NCI-H526 treated with DMSO at 0.1 percent for 48 hours (cell line): ENCODE measurements around the gene NDUFAF5.

Source experiments
- DNase-seq: peaks from one replicate; lab custom pipeline; 2025; lab: John Stamatoyannopoulos, UW

NDUFAF5 gene

DNA sequence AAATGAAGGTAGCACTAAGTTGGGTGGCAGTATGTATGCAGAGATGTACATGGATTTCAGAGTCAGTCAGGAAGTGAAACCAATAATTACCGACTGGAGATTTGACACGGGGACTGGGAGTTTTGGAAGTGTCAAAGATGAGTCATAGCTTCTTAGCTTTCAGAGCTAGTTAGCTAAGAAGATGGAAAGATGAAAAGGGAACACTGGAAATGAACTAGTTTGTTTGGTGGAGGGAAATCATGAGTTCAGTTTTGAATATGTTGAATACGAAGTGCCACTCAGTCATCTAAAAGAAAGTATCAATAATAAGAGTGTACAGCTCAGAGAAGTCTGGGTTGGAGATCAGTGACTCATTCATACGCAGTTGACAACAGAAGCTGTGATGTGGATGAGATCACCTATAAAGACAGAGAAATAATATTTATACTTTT is 7.6 kb upstream of the NDUFAF5 start:
- no peak for DNase-seq

GRCh38 chr20:13778827-13779226 is 6.0 kb upstream of the NDUFAF5 start:
- no peak for DNase-seq

GRCh38 chr20:13783528-13783927 is 1.3 kb upstream of the NDUFAF5 start:
- DNase-seq: no peak

DNA sequence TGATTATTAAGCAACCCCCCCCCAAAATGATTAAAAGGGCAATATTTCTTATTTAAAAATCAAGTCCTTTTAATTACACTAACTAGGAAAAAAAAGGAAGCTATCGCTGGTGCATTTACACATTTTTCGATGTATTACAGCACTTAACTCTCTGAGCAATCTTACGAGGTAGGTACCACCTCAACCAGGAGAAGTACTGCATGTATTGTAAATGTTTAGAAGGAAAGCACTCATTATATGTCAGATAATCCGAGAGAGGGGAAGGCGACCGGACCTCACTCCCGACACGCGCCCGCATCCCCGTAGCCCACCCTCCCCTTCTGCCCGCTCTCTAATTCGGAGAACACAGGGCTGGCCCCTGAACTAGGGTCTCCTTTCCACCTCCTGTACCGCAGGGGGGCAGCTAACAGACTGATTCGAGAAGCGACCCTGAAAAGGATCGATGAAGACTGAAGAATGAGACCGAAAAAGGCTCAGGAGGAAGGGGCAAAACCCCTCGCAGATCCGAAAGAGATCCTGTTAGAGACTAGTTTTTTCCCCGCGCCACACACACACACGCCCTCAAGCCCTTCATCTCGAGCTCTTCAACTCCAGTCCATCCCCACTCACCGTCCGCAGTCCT is 446 bp upstream of the NDUFAF5 start:
- DNase-seq: no peak

DNA sequence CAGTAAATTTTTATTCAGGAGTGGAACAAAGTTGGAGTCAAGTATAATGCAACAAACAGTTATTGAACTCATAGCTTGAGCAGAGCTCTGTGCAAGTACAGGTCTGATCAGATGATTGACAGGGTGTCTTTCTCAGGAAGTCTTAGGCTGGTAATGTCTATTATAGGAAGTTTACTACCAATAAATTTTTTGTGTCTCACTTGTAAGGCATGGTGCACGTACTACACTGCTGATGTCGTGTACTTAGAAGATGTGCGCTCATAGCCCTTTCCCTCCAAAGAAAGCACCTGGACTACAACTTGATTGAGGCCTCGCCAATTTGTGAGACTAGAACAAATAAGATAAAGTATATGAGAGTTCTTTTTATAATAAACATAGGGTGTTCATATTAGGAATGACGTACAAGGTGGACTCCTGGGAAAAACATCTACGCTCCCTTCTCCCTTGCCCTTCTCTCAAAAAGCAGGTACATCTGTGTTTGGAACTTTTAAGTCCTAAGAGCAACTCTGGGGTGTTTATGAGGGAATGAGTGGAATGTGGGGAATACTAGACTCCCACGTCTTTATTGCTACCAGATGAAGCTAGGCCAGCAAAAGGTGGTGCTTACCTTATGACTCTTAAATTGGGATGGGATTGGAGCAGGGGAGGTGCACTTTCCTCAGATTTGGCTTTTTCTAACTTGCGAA is 1.5 kb downstream of the NDUFAF5 start:
- DNase-seq: no peak

- DNase-seq: peak; percentile 36
Measured at GRCh38 chr20:13788167-13788834, 3.5 kb downstream of the NDUFAF5 start.

DNA sequence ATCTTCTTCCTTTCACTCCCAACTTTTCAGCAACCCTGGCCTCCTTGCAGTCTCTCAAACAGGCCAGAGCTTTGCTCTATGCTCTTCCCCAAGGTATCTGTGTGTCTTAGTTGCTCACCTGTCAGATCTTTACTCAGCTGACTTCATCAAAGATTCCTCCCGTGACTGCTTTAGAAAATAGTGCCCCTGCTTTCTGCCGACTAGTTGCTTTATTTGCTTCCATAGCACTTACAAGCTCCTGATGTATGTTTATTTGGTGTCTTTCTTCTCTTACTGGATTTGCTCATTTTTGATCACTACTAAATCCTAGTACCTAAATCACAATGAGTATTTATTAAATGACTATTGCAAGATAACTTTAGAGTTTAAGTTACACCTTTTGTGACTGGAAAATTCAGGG is 5.9 kb downstream of the NDUFAF5 start:
- DNase-seq: no peak

GRCh38 chr20:13791540-13792459 is 7.0 kb downstream of the NDUFAF5 start:
- DNase-seq: no peak

DNA sequence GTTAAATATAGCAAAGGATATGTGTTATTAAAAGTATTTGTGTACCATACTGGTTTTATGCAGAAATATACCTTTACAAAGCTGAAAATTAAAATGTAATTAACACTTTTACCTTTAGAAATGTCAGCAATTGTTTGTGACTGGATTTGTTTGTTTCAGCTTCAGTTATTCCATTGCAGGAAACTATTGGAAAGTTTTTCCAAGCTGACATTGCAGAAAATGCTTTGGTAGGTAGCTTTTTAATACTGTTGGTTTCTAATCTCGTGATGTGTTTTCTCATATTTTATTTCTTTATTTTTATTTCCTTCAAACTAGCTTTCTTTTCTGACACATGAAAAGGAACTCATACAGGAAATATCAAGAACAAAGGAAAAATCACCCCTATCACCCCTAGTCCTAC is 8.2 kb downstream of the NDUFAF5 start:
- no peak for DNase-seq

DNA sequence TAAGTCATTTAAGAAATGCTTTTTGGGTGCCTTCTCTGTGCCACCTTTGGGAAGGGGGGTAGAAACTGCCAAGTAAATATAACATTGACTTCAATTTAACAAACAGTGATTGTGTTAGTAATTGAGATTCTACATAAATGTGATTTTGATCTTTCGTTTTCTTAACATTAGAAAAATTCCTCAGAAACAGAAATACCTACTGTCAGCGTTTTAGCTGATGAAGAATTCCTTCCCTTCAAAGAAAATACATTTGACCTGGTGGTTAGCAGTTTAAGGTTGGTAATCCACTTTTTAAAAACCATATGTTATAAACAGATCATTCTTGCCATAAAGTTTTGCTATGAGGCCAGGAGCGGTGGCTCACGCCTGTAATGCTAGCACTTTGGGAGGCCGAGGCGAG is 9.8 kb downstream of the NDUFAF5 start:
- DNase-seq: no peak

GRCh38 chr20:13799040-13799439 is 14.2 kb downstream of the NDUFAF5 start:
- no peak for DNase-seq

GRCh38 chr20:13799974-13800373 is 15.1 kb downstream of the NDUFAF5 start:
- DNase-seq: no peak

- peak; percentile 25 for DNase-seq
Measured at GRCh38 chr20:13800728-13801134, 15.9 kb downstream of the NDUFAF5 start.

DNA sequence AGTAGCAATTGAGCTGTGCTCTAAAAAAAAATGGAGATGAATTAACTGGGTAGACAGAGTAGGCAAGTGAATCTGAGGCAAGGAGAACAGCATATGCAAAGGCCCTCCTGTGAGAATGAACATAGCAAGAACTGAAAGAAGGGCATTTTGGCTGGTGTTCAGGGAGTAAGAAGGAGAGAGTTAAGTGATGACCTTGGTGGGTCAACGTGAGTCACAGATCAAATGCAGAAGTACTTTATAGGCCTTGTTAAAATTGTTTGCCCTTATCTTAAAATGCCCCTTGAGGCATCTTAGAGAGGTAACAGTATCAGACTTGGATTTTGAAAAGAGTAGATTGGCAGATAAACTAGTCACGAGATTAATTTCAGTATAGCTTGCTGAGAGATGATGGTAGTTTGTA is 24.5 kb downstream of the NDUFAF5 start:
- no peak for DNase-seq

GRCh38 chr20:13809855-13810254 is 25.0 kb downstream of the NDUFAF5 start:
- DNase-seq: no peak

GRCh38 chr20:13810446-13810845 is 25.6 kb downstream of the NDUFAF5 start:
- no peak for DNase-seq

- no peak for DNase-seq
Measured at GRCh38 chr20:13813910-13814309, 29.1 kb downstream of the NDUFAF5 start.

DNA sequence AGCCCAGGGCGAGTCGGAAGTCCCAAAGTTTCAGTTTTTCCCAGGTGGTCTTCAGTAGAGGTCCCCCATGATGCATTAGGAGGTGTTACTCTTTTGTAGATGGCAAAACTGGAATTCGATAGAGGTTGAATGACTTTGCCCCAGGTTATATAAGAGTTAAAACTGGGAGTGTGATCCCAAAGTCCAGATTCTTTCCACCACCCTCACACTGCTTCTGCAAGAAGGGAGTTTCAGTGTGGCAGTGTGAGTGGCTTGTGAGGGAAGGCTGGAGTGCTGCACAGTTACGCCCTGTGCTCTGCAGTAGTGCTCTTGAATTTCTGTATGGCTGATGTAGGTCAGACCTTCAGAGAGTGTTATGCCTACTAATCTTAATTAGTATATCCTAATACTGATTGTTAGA is 29.8 kb downstream of the NDUFAF5 start:
- no peak for DNase-seq

- DNase-seq: no peak
Measured at GRCh38 chr20:13816757-13817156, 31.9 kb downstream of the NDUFAF5 start.

GRCh38 chr20:13817342-13817741 is 32.5 kb downstream of the NDUFAF5 start:
- no peak for DNase-seq

GRCh38 chr20:13819885-13820645 is 35.2 kb downstream of the NDUFAF5 start:
- peak; percentile 60 for DNase-seq

DNA sequence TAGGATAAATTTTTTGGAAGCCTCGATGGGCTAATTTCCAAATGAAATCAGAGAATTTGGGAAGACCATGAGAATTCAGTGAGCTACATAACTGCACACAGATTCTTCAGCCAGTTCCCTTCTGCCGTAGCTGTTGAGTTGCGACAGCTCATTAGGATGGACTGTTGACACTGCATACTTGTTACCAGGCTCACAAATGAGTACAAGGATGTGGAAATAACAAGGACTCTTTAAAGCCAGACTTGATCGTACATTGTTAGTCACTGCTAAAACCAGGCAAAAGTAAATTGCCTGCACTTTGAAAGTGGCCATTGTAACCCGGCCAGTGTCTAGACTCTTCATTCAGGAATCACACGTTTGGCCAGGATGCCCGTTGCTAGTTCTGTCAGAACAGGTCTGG is 37.0 kb downstream of the NDUFAF5 start:
- no peak for DNase-seq
